ENCODE measurements around the gene TIMELESS.
"Not testable (repeated sequence)": the region's sequence is repeated elsewhere in the genome, so short reads cannot be mapped to it uniquely, and the experiment has no call there.

TIMELESS gene

GRCh38 chr12:56411781-56412639, 37.2 kb downstream of the TIMELESS start:
- H3K4me3 ChIP-seq (ENCODE audit: low read depth, low read length), result no peak overlapping the region
- no peak for DNase-seq (ENCODE audit: low read depth)

DNA sequence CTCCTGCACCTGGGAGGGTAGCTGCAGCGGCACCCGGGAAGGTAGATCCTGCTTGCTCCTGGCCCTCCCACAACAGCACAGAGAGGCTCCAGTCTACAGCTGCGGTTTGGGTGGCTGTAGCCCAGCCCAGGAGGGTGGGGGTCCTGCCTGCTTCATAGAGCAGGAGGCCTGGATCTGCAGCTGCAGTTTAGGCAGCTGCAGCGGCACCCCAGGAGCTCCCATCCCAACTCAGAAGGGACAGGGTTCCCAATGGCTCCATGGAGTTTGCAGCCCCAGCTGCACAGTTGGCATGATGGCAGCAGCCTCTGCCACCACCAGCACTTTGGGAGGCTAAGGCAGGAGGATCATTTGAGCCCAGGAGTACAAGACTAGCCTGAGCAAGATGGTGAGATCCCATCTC, 38.5 kb downstream of the TIMELESS start:
- no peak for DNase-seq (ENCODE audit: low read depth)
- no peak overlapping the region for H3K4me3 ChIP-seq (ENCODE audit: low read depth, low read length)

DNA sequence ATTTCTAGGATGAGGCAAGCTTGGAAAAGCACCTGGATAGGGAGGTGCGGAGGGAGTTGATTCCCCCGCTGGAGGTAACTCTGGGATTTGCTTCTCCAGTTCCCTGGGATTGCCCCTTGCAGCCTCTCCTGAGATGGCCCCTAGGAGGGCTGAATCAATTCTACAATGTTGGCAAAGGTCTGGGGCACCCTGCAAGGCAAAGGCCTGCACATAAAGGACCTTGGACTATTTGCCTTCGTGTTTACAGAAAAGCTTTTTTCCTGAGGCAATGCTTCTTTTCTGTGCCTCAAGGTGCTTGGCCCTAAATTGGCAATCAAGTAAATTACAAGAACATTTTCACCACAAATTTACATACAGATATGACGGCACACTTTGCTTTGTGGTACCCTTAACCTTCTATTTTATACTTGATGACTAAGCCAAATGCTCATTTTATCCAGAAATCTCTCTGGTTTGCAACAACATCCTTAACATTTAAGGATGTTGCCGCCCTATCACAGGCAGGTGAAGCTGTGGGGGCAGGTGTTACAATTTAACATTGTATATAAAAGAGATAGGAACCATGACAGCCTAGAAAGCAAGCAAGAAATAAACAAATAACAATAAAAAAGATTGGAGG, 40.3 kb downstream of the TIMELESS start:
- no peak for DNase-seq (ENCODE audit: low read depth)
- no peak overlapping the region for H3K4me3 ChIP-seq (ENCODE audit: low read depth, low read length)

DNA sequence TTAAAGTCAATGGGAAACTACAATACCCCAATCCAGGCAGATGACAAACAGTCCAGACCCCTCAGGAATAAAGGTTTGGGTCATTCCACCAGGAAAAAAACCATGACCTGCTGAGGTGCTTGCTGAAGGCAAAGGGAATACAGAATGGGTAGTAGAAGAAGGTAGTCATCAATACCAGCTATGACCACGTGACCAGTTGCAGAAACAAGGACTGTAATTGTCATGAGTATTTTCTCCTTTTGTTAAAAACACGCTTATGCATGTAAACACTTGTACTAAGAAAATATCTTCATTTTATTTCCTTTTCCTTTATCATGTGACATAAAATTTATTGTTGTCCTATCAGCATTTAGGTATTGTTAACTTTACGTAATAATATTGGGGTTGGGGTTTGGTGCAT, 45.0 kb downstream of the TIMELESS start:
- H3K4me3 ChIP-seq (ENCODE audit: low read depth, low read length); DNase-seq (ENCODE audit: low read depth): not testable (repeated sequence)

DNA sequence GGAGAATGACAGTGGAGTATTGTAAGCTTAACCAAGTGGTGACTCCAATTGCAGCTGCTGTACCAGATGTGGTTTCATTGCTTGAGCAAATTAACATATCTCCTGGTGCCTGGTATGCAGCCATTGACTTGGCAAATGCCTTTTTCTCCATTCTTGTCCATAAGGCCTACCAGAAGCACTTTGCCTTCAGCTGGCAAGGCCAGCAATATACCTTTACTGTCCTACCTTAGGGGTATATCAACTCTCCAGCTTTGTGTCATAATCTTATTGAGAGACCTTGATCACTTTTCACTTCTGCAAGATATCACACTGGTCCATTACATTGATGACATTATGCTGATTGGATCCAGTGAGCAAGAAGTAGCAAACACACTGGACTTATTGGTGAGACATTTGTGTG, 47.6 kb downstream of the TIMELESS start:
- not testable (repeated sequence) for DNase-seq (ENCODE audit: low read depth); H3K4me3 ChIP-seq (ENCODE audit: low read depth, low read length)

GRCh38 chr12:56401125-56401524, 48.1 kb downstream of the TIMELESS start:
- not testable (repeated sequence) for H3K4me3 ChIP-seq (ENCODE audit: low read depth, low read length); DNase-seq (ENCODE audit: low read depth)

- H3K4me3 ChIP-seq (ENCODE audit: low read depth, low read length); DNase-seq (ENCODE audit: low read depth): not testable (repeated sequence)
Measured at GRCh38 chr12:56399466-56399865, 49.8 kb downstream of the TIMELESS start.

DNA sequence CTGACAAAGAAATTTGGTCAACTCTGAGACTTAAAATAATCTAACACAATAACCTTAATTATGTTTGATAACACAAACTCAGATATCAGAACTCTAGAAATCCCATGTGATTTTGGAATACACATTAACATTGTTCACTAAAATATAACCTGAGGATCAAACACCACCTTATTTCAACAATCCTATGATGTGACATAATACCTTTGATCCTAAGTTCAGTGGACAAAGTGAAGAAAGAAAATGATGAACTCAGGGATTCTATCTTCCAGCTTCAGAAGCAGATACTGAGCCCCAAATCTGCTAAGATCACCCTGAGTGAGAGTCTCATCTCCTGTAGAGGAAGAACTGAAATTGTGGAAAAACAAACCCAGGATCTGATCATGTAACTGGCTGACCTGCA, 50.9 kb downstream of the TIMELESS start:
- H3K4me3 ChIP-seq (ENCODE audit: low read depth, low read length), result no peak overlapping the region
- no peak for DNase-seq (ENCODE audit: low read depth)

GRCh38 chr12:56392331-56392730, 56.9 kb downstream of the TIMELESS start:
- DNase-seq (ENCODE audit: low read depth), result no peak
- no peak overlapping the region for H3K4me3 ChIP-seq (ENCODE audit: low read depth, low read length)

- no peak overlapping the region for H3K4me3 ChIP-seq (ENCODE audit: low read depth, low read length)
- DNase-seq (ENCODE audit: low read depth), result no peak
Measured at GRCh38 chr12:56391721-56392120, 57.5 kb downstream of the TIMELESS start.

- no peak for DNase-seq (ENCODE audit: low read depth)
- no peak overlapping the region for H3K4me3 ChIP-seq (ENCODE audit: low read depth, low read length)
Measured at GRCh38 chr12:56389412-56389811, 59.8 kb downstream of the TIMELESS start.

DNA sequence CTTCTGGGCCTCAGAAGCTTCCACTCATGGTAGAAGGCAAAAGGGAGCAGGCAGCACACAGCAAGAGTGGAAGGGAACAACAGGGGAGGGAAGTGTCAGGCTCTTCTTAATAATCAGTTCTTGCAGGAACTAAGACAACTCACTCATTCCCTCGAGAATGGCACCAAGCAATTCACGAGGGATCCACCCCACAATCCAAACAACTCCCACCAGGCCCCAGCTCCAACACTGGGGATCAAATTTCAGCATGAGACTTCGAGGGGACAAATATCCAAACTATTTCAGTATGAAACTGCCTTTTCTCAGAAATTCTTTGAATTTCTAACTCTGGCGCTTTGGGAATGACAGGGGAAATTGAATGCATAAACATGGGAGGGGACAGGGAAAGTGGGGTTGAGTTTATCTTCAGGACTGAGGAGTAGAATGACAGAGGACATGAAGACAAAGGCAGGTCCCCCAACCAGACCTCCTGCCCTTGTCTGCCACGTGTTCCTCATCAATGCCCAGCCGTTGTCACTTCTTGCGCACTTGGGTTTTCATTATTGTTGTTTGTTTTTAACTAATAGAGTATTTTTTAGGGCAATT, 62.0 kb downstream of the TIMELESS start:
- DNase-seq (ENCODE audit: low read depth), result no peak
- H3K4me3 ChIP-seq (ENCODE audit: low read depth, low read length), result no peak overlapping the region

- no peak overlapping the region for H3K4me3 ChIP-seq (ENCODE audit: low read depth, low read length)
- no peak for DNase-seq (ENCODE audit: low read depth)
Measured at GRCh38 chr12:56385873-56386272, 63.4 kb downstream of the TIMELESS start.

GRCh38 chr12:56382611-56383010, 66.6 kb downstream of the TIMELESS start:
- DNase-seq (ENCODE audit: low read depth), result no peak
- H3K4me3 ChIP-seq (ENCODE audit: low read depth, low read length), result no peak overlapping the region

GRCh38 chr12:56377989-56378316, 71.3 kb downstream of the TIMELESS start:
- no peak for DNase-seq (ENCODE audit: low read depth)
- H3K4me3 ChIP-seq (ENCODE audit: low read depth, low read length), result no peak overlapping the region

DNA sequence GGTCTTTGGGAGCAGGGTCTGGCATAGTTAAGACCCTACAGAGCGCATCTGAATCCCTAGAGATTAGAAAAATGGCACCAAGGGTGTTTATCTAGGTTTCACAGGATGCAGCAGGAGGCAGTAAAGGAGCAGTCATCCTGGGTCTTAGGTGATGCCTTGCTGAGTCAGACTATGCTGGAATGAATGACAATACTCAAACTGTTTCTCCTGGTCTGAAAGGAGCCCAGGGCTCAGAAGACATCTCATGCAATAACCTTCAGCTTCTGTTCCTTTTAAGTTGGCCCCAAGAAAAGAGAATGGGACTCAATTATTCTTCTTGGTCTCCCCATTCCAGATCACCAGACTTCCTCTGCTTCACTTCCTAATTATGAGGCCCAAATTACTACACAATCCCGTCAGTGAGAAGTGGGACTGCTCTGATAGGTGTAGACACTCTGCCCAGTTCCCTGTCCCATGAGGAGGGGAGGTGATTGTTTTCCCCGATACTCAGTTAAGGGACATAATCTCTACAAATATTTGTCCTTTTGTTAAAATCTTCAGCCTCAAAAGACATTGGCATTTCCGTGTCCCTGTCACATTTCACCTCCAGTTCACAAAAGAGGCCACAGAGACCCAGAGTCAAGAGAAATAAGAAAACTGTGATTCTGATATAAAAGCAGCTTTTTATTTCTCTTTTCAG, 71.8 kb downstream of the TIMELESS start:
- DNase-seq (ENCODE audit: low read depth), result no peak
- H3K4me3 ChIP-seq (ENCODE audit: low read depth, low read length), result no peak overlapping the region

DNA sequence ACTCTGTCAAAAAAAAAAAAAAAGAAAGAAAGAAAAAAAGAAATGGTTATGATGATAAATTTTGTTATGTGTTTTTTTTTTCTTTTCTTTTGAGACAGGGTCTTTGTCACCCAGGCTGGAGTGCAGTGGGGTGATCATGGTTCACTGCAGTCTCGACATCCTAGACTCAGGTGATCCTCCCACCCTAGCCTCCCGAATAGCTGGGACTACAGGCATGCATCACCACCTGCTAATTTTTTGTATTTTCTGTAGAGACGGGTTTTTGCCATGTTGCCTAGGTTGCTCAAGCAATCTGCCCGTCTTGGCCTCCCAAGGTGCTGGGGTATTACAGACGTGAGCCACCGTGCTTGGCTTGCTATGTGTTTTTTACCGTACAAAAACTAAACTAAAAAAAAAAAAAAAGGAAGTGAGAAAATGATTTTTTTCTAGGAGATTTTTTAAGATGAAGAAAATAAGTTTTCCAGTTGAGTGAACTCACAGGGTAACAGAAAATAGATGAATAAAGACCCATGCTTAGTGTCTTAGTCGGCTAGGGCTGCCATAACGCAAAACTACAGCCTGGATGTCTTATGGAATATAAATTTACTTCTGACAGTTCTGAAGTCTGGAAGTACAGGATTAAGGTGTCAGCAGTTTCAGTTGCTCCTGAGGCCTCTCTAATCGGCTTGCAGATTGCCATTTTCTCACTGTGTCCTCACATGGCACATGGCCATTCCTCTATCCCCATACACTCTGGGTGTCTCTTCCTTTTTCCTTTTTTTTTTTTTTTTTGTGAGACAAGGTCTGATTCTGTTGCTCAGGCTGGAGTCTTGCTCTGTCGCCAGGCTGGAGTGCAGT, 73.4 kb downstream of the TIMELESS start:
- no peak for DNase-seq (ENCODE audit: low read depth)
- no peak overlapping the region for H3K4me3 ChIP-seq (ENCODE audit: low read depth, low read length)

DNA sequence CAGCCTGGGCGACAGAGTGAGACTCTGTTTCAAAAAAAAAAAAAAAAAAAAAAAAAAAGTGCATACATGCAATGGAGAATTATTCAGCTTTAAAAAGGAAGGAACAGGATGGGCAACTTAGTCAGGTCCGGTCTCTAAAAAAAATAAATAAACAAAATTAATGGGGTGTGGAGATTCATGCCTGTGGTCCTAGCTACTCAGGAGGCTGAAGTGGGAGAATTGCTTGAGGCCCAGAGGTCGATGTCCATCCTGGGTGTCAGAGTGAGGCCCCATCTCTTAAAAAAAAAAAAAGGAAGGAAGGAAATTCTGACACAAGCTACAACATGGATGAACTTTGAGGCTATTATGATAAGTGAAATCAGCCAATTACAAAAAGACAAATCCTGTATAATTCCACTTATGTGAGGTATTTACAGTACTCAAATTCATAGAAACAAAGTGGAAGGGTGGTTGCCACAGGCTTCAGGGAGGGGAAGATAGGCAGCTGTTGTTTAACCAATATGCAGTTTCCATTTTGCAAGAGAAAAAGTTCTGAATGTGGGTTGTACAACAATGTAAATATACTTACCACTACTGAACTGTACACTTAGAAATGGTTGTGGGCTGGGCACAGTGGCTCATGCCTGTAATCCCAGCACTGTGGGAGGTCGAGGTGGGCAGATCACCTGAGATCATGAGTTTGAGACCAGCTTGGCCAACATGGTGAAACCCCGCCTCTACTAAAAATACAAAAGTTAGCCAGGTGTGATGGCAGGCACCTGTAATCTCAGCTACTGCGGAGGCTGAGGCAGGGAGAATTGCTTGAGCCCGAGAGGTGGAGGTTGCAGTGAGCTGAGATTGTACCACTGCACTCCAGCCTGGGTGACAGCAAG, 74.3 kb downstream of the TIMELESS start:
- no peak overlapping the region for H3K4me3 ChIP-seq (ENCODE audit: low read depth, low read length)
- no peak for DNase-seq (ENCODE audit: low read depth)

DNA sequence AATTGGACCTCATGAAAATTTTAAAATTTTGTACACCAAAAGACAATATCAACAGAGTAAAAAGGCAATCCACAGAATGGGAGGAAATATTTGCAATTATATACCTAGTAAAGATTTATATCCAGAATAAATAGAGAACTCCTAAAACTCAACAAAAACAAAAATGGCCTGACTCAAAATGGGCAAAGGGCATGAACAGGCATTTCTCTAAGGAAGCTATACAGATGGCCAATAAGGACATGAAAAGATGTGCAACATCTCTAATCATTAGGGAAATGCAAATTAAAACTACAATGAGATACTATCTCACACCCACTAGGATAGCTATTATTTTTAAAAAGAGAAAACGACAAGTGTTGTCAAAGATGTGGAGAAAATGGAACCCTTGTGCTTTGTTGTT, 75.7 kb downstream of the TIMELESS start:
- H3K4me3 ChIP-seq (ENCODE audit: low read depth, low read length), result no peak overlapping the region
- no peak for DNase-seq (ENCODE audit: low read depth)

All from skeletal muscle cell (primary cell).